Measurements from ENCODE around the gene CNTNAP2. TPM values are rescaled to one million over a fixed set of nuclear protein-coding genes. Genes with fewer than 3 reads are reported as not detected.
"Not testable (repeated sequence)": the region's sequence is repeated elsewhere in the genome, so short reads cannot be mapped to it uniquely, and the experiment has no call there.

CNTNAP2 gene
- polyA plus RNA-seq, 3 donors from 2014 or later = 0.94 to 1.1 TPM; not detected in 1

- H3K4me3 Mint-ChIP-seq = no peak overlapping the region
- no peak overlapping the region for H3K27ac Mint-ChIP-seq
- H3K27me3 Mint-ChIP-seq (ENCODE audit: low read depth in 3 of 3) = peaks cover 0 to under 1% (median under 1%) of the 10 kb centered on the region in 3 donors
- no peak for DNase-seq
- peaks cover 0 to 5% (median 2%) of the 10 kb centered on the region in 6 donors for H3K9me3 Mint-ChIP-seq
- H3K4me1 Mint-ChIP-seq = no peaks in the 10 kb centered on the region
- H3K36me3 Mint-ChIP-seq = no peaks in the 10 kb centered on the region
These were observed 1663.3 kb downstream of the CNTNAP2 start for GRCh38 chr7:147779949-147780348.

DNA sequence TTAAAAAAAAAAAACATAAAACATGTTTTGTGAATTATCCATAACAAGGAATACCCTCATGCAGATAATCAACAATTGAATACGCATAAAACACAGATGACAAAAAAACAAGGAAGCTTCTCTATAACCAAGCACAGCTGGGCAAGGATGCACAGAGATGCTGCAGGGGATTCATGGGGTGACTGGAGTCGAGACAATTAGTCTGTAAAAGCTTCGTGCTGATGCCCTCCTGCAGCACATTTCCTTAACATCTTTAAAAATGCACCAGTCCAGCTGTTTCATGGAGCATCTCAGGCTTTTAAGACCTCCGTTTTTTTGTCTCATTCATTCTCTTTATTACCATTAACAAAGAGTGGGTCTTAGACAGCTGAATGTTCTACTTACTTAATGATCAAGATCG lies 1680.0 kb downstream of the CNTNAP2 start:
- no peak for DNase-seq
- Mint-ChIP-seq H3K27me3 (ENCODE audit: low read depth in 3 of 3) (no peaks in the 10 kb centered on the region), H3K36me3 (no peaks in the 10 kb centered on the region), H3K4me1 (no peaks in the 10 kb centered on the region), H3K4me3 (no peak overlapping the region), H3K9me3 (peaks cover 0 to 12% (median 3%) of the 10 kb centered on the region in 6 donors), H3K27ac (no peak overlapping the region)

GRCh38 chr7:147798001-147798400 lies 1681.4 kb downstream of the CNTNAP2 start:
- Mint-ChIP-seq H3K4me3 (no peak overlapping the region), H3K36me3 (no peaks in the 10 kb centered on the region), H3K27ac (no peak overlapping the region), H3K27me3 (ENCODE audit: low read depth in 3 of 3) (no peaks in the 10 kb centered on the region), H3K4me1 (no peaks in the 10 kb centered on the region), H3K9me3 (peaks cover 0 to 12% (median 3%) of the 10 kb centered on the region in 6 donors)
- DNase-seq = no peak

- peaks cover 2 to 19% (median 8%) of the 10 kb centered on the region in 6 donors for H3K9me3 Mint-ChIP-seq
These were observed 1685.2 kb downstream of the CNTNAP2 start for GRCh38 chr7:147801762-147802161.

DNA sequence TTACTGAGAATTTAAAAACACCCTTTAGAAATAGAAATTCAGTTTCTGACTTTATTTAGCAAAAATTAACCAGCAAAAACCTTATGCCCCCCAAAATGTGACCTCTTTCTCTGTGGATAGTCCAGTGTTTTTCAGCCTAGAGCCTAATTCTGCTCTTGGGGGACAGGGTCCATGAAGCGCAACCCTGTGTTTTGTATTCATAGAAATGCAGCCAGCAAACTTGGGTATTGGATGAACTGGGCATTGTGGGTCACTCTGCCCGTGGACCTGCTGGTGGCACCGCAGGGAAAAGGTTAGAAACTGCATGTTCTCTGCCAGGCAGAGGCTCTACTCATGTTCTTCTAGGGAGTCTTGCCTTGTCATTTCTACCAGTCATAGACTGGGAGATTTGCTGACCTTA lies 1686.5 kb downstream of the CNTNAP2 start:
- no peak overlapping the region for H3K4me3 Mint-ChIP-seq
- no peaks in the 10 kb centered on the region for H3K36me3 Mint-ChIP-seq
- peaks cover 0 to 19% (median 8%) of the 10 kb centered on the region in 6 donors for H3K9me3 Mint-ChIP-seq
- DNase-seq = no peak
- no peak overlapping the region for H3K27ac Mint-ChIP-seq
- H3K27me3 Mint-ChIP-seq (ENCODE audit: low read depth in 3 of 3) = no peaks in the 10 kb centered on the region
- H3K4me1 Mint-ChIP-seq = no peaks in the 10 kb centered on the region

More at GRCh38 chr7:147801762-147802161, 1685.2 kb downstream of the CNTNAP2 start:
- not testable (repeated sequence) for H3K36me3 Mint-ChIP-seq; DNase-seq; H3K4me1 Mint-ChIP-seq; H3K27ac Mint-ChIP-seq; H3K4me3 Mint-ChIP-seq; H3K27me3 Mint-ChIP-seq (ENCODE audit: low read depth in 3 of 3)

DNA sequence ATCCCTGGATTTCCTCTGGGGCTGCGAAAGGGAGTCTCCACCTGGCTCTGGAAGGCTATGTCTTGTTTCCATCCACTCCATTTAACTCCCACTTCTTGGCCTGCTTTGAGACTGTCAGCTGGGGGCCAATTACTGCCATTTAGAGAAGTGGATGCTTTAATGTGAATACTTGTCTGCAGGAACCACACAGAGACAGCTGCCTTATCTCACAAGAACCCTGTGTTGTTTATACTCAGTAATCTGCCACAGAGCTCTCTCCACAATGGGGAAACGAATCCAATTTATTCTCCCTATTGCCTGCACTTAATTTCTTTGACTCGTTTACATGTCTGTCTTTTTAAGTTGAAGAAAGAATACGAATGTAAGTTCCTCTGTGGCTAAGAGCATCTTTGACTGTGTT lies 1687.0 kb downstream of the CNTNAP2 start:
- Mint-ChIP-seq H3K4me1 (no peaks in the 10 kb centered on the region), H3K9me3 (peaks cover 0 to 21% (median 8%) of the 10 kb centered on the region in 6 donors), H3K27ac (no peak overlapping the region), H3K27me3 (ENCODE audit: low read depth in 3 of 3) (no peaks in the 10 kb centered on the region), H3K36me3 (no peaks in the 10 kb centered on the region), H3K4me3 (no peak overlapping the region)
- no peak for DNase-seq

DNA sequence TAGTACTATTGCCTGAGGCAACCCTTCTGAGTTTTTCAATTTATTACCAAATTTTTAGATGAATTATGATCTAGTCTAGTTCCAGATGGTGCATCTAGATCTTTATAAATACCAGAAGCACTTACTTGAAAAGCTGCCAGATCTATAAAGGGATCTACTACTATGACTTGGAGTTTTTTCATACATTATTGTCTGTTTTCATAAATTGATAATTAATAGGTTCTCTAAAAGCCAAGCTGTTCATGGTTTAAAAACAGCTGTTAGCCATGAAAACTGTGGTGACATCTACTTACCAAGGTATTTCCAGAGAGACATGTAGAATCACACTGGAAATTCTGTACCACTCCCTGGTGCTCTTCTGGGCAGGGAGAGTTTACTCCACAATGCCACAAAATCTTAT lies 1687.4 kb downstream of the CNTNAP2 start:
- no peaks in the 10 kb centered on the region for H3K4me1 Mint-ChIP-seq
- no peak overlapping the region for H3K4me3 Mint-ChIP-seq
- no peak overlapping the region for H3K27ac Mint-ChIP-seq
- no peaks in the 10 kb centered on the region for H3K36me3 Mint-ChIP-seq
- no peak for DNase-seq
- H3K9me3 Mint-ChIP-seq = peaks cover 0 to 25% (median 7%) of the 10 kb centered on the region in 6 donors
- no peaks in the 10 kb centered on the region for H3K27me3 Mint-ChIP-seq (ENCODE audit: low read depth in 3 of 3)

- no peak overlapping the region for H3K4me3 Mint-ChIP-seq
- H3K36me3 Mint-ChIP-seq = no peaks in the 10 kb centered on the region
- H3K4me1 Mint-ChIP-seq = no peaks in the 10 kb centered on the region
- peaks cover 0 to 32% (median 7%) of the 10 kb centered on the region in 6 donors for H3K9me3 Mint-ChIP-seq
- DNase-seq = no peak
- H3K27ac Mint-ChIP-seq = no peak overlapping the region
- H3K27me3 Mint-ChIP-seq (ENCODE audit: low read depth in 3 of 3) = no peaks in the 10 kb centered on the region
These were observed 1689.5 kb downstream of the CNTNAP2 start for GRCh38 chr7:147805996-147806576.

DNA sequence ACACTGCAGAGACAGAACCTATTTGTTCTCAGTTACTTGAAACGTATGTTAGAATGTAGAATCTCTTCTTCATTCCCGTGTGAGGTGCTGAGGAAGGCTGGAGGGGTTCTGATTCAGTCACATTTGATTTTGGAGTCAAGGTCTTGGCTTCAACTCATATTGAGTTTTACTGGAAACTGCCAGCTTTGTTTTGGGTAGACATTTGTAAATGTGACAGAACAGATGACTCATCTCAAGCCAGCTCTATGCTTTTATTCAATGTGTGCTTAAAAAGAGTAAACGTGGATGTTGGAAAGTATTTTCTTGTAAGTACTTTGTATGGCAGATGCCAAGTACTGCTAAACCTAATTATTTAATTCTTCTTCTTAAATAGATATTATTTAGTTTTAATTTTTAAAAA lies 1693.2 kb downstream of the CNTNAP2 start:
- H3K4me1 Mint-ChIP-seq = no peaks in the 10 kb centered on the region
- DNase-seq = no peak
- H3K27ac Mint-ChIP-seq = no peak overlapping the region
- H3K4me3 Mint-ChIP-seq = no peak overlapping the region
- peaks cover 0 to 36% (median 9%) of the 10 kb centered on the region in 6 donors for H3K9me3 Mint-ChIP-seq
- no peaks in the 10 kb centered on the region for H3K27me3 Mint-ChIP-seq (ENCODE audit: low read depth in 3 of 3)
- H3K36me3 Mint-ChIP-seq = no peaks in the 10 kb centered on the region

- Mint-ChIP-seq H3K27me3 (ENCODE audit: low read depth in 3 of 3) (no peaks in the 10 kb centered on the region), H3K36me3 (no peaks in the 10 kb centered on the region), H3K27ac (no peak overlapping the region), H3K9me3 (peaks cover 0 to 32% (median 10%) of the 10 kb centered on the region in 6 donors), H3K4me1 (no peaks in the 10 kb centered on the region), H3K4me3 (no peak overlapping the region)
- no peak for DNase-seq
These were observed 1693.7 kb downstream of the CNTNAP2 start for GRCh38 chr7:147810269-147810668.

DNA sequence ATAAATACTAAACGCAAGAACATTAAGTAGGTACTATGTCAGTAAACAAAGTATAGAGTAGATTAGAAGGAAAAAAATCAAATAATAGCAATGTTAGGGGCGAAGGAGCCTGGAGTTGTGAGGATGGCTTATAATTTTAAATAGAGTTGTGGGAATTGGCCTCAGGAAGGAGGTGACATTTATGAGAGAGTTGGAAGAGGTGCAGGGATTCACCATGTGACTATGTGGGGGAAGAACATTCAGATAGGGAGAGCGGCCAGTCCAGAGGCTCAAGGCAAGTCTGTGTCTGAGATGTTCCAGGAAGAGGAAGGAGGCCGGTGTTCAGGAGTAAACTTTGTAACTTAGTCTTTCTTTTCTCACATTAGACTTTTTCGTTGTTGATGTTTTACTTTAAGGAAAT lies 1695.3 kb downstream of the CNTNAP2 start:
- no peaks in the 10 kb centered on the region for H3K36me3 Mint-ChIP-seq
- DNase-seq = no peak
- H3K9me3 Mint-ChIP-seq = peaks cover 2 to 23% (median 6%) of the 10 kb centered on the region in 6 donors
- no peaks in the 10 kb centered on the region for H3K4me1 Mint-ChIP-seq
- no peak overlapping the region for H3K27ac Mint-ChIP-seq
- H3K27me3 Mint-ChIP-seq (ENCODE audit: low read depth in 3 of 3) = peaks cover 0 to 2% (median 0%) of the 10 kb centered on the region in 3 donors
- no peak overlapping the region for H3K4me3 Mint-ChIP-seq

DNA sequence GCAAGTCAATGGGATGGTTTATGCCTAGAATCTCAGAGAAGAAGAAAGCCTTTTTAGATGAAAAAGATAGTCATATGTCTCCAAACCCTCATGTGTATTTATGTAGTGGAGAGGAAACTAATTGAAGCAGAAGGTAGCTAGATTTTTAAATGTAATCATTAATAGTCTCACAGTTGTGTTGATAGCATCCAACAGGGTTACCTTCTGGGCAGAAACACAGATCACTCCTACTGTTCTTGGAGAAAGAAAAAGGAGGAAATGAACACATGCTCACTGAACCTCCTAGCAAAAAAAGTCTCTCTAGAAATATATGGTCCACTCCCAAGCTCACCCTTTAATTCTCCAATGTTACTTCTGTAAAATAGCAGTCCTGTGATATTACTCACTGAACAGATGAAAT lies 1696.7 kb downstream of the CNTNAP2 start:
- no peak overlapping the region for H3K4me3 Mint-ChIP-seq
- peaks cover 0 to 4% (median 0%) of the 10 kb centered on the region in 3 donors for H3K27me3 Mint-ChIP-seq (ENCODE audit: low read depth in 3 of 3)
- H3K9me3 Mint-ChIP-seq = peaks cover 2 to 23% (median 7%) of the 10 kb centered on the region in 6 donors
- no peak overlapping the region for H3K27ac Mint-ChIP-seq
- no peak for DNase-seq
- H3K4me1 Mint-ChIP-seq = no peaks in the 10 kb centered on the region
- H3K36me3 Mint-ChIP-seq = no peaks in the 10 kb centered on the region

DNA sequence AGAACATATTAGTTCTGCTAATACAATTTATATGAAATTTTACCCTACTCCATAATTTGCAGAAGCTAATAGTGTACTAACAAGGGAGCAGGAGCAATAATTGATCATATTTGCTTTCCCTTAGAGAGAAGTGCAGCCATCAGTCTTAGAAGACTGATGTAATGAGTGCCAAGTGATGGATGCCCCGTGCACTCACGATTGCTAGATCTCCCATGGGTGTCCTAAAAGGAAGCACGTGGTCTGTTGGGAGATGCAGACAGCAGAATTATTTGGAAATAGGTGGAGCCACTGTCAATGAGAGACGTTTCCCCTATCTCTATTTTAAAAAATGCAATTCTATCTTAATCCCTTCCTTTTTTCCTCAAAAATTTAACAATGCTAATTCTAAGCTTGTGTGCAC lies 1701.7 kb downstream of the CNTNAP2 start:
- no peak for DNase-seq
- Mint-ChIP-seq H3K27me3 (ENCODE audit: low read depth in 3 of 3) (peaks cover 0 to 4% (median 0%) of the 10 kb centered on the region in 3 donors), H3K36me3 (no peaks in the 10 kb centered on the region), H3K4me3 (no peak overlapping the region), H3K9me3 (peaks cover 2 to 12% (median 6%) of the 10 kb centered on the region in 6 donors), H3K4me1 (no peaks in the 10 kb centered on the region), H3K27ac (no peak overlapping the region)

GRCh38 chr7:147824671-147825070 lies 1708.1 kb downstream of the CNTNAP2 start:
- H3K9me3 Mint-ChIP-seq = peaks cover 0 to 18% (median 7%) of the 10 kb centered on the region in 6 donors
- H3K4me1 Mint-ChIP-seq = no peaks in the 10 kb centered on the region
- H3K36me3 Mint-ChIP-seq = no peaks in the 10 kb centered on the region
- no peak overlapping the region for H3K27ac Mint-ChIP-seq
- no peak overlapping the region for H3K4me3 Mint-ChIP-seq
- H3K27me3 Mint-ChIP-seq (ENCODE audit: low read depth in 3 of 3) = peaks cover 0 to 2% (median 1%) of the 10 kb centered on the region in 3 donors
- DNase-seq = no peak

DNA sequence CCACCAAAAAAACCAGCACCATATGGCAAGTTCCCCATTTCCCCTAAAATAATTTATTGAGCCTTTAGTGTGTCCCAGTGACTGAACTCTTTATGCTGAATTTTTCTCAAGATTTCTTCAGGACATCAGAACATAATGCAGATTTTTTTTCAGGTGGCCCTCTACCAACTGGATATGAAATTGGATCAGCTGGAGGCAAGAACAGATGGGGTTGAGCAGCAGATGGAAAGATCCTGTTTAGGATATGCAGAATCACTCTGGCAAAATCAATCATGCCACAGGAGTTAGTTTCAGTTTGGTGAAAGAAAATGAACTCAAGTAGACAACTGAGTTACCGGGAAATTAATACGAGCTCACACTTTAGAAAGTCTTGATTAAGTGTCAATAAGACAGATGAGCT lies 1712.4 kb downstream of the CNTNAP2 start:
- no peak overlapping the region for H3K27ac Mint-ChIP-seq
- DNase-seq = no peak
- no peaks in the 10 kb centered on the region for H3K4me1 Mint-ChIP-seq
- H3K36me3 Mint-ChIP-seq = no peaks in the 10 kb centered on the region
- peaks cover 0 to 2% (median 1%) of the 10 kb centered on the region in 3 donors for H3K27me3 Mint-ChIP-seq (ENCODE audit: low read depth in 3 of 3)
- H3K9me3 Mint-ChIP-seq = peaks cover 0 to 15% (median 6%) of the 10 kb centered on the region in 6 donors
- H3K4me3 Mint-ChIP-seq = no peak overlapping the region

Measured in immature natural killer cell (primary cell).